Measurements from ENCODE around the gene LAMA5. TPM values are rescaled to one million over a fixed set of nuclear protein-coding genes. Genes with fewer than 3 reads are reported as not detected.

LAMA5 gene
- total RNA-seq (2014; rRNA removed; shearing (Covaris generic)): 4.4 and 4.5 TPM in 2 replicates

GRCh38 chr20:62367136-62367632 lies at the start of gene LAMA5:
LAMA5 (minus strand) TSS chr20:62367312; CDS start chr20:62367245, 67 bp downstream.
- no peak for DNase-seq (ENCODE audit: low spot score)

- no peak for DNase-seq (ENCODE audit: low spot score)
These were observed 48.4 kb upstream of the LAMA5 start for GRCh38 chr20:62415354-62416111.

GRCh38 chr20:62413896-62414481 lies 46.9 kb upstream of the LAMA5 start:
- no peak for DNase-seq (ENCODE audit: low spot score)

GRCh38 chr20:62413025-62413570 lies 46.0 kb upstream of the LAMA5 start:
- DNase-seq (ENCODE audit: low spot score): no peak

- no peak for DNase-seq (ENCODE audit: low spot score)
These were observed 45.3 kb upstream of the LAMA5 start for GRCh38 chr20:62412194-62413024.

- DNase-seq (ENCODE audit: low spot score): no peak
These were observed 44.5 kb upstream of the LAMA5 start for GRCh38 chr20:62411479-62412193.

GRCh38 chr20:62410746-62411478 lies 43.8 kb upstream of the LAMA5 start:
- DNase-seq (ENCODE audit: low spot score): no peak

- peak; percentile 34 for DNase-seq (ENCODE audit: low spot score)
These were observed 43.0 kb upstream of the LAMA5 start for GRCh38 chr20:62409931-62410745.

GRCh38 chr20:62409086-62409853 lies 42.2 kb upstream of the LAMA5 start:
- DNase-seq (ENCODE audit: low spot score): no peak

GRCh38 chr20:62408640-62409039 lies 41.5 kb upstream of the LAMA5 start:
- no peak for DNase-seq (ENCODE audit: low spot score)

- DNase-seq (ENCODE audit: low spot score): no peak
These were observed 40.9 kb upstream of the LAMA5 start for GRCh38 chr20:62408055-62408454.

- DNase-seq (ENCODE audit: low spot score): peak; percentile 91
These were observed 40.3 kb upstream of the LAMA5 start, which contains the start of gene CABLES2 for GRCh38 chr20:62407221-62407992. CABLES2 (minus strand) TSS chr20:62407285; CDS start chr20:62407276, 9 bp downstream.

GRCh38 chr20:62406635-62407176 lies 39.6 kb upstream of the LAMA5 start:
- DNase-seq (ENCODE audit: low spot score): no peak

GRCh38 chr20:62405981-62406513 lies 38.9 kb upstream of the LAMA5 start:
- DNase-seq (ENCODE audit: low spot score): no peak

GRCh38 chr20:62405108-62405980 lies 38.2 kb upstream of the LAMA5 start:
- peak; percentile 69 for DNase-seq (ENCODE audit: low spot score)

GRCh38 chr20:62404761-62405107 lies 37.6 kb upstream of the LAMA5 start:
- no peak for DNase-seq (ENCODE audit: low spot score)

Data from H4 (cell line).